ENCODE results near the gene OR1J4.

DNA sequence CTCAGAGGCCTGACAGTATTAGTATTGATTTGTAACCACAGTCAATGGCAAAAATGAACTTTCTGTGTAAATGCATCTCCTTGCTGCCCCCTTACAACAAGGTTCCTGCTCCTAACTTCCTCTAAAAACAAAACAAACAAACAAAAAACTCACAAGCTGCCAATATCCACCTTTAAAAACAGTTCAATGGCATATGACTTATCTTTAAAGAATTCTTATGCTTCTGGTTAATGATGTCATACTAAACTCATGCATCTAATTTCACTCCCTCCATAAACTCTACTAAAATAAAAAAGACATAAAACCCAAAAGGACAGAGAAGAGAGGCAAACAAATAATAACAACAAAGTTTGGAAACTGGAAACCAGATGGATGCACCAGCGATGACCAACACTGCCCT lies 17.2 kb downstream of the OR1J4 start:
- TF ChIP-seq, protein P1, sequence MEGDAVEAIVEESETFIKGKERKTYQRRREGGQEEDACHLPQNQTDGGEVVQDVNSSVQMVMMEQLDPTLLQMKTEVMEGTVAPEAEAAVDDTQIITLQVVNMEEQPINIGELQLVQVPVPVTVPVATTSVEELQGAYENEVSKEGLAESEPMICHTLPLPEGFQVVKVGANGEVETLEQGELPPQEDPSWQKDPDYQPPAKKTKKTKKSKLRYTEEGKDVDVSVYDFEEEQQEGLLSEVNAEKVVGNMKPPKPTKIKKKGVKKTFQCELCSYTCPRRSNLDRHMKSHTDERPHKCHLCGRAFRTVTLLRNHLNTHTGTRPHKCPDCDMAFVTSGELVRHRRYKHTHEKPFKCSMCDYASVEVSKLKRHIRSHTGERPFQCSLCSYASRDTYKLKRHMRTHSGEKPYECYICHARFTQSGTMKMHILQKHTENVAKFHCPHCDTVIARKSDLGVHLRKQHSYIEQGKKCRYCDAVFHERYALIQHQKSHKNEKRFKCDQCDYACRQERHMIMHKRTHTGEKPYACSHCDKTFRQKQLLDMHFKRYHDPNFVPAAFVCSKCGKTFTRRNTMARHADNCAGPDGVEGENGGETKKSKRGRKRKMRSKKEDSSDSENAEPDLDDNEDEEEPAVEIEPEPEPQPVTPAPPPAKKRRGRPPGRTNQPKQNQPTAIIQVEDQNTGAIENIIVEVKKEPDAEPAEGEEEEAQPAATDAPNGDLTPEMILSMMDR (IDR thresholded peaks at IDR 0.05; ENCODE audit: poor library complexity) = no peak
- no peak for TF ChIP-seq EZH2phosphoT487 (IDR thresholded peaks at IDR 0.05; ENCODE audit: low read depth, severe bottlenecking, unreplicated experiment)
- TF ChIP-seq EZH2 (IDR thresholded peaks at IDR 0.05; ENCODE audit: borderline replicate concordance) = no peak

All from hepatocyte (in vitro differentiated cells).